ENCODE results near the gene SPEG. TPM values are rescaled to one million over a fixed set of nuclear protein-coding genes. Genes with fewer than 3 reads are reported as not detected.
A peak's percentile ranks its signal among the peaks of the same experiment; 100 is the strongest.

SPEG gene
- total RNA-seq, 3 donors from 2014 or later, result 0.32 to 36.6 (median 21.0) TPM

DNA sequence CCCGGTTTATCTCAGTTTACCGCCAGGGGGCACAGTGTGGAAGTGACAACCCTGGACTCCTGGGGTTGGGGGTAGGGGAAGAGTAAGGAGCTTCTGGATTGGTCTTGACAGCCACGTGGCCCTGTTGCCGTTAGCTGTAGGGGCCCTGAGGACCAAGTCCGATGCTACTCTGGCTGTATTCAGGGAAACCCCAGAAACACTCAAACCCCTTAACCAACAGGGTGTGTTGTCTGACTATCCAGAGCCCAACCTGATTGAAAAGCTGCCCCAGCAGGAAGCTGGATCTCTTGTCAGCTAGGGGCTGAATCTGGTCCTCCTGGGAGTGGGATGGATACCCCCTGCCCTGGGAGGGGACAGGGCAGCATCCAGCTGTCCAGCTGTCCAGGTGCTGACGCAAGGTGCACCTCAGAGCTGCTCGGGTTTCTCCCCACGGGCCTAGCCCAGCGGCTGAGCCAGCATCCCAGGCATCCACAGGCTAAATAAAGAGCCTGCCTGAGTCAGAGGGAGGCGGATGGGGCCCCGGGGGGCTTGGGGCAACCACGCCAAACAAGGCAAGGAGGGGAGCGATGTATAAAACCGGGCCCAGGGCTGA is 61.0 kb downstream of the SPEG start:
- Histone ChIP-seq H3K4me3 (no peak overlapping the region), H3K27me3 (no peaks in the 10 kb centered on the region), H3K4me1 (peaks cover 0 to 6% of the 10 kb centered on the region in 2 donors), H3K9me3 (no peaks in the 10 kb centered on the region), H3K36me3 (no peaks in the 10 kb centered on the region), H3K27ac (no peak overlapping the region)
- intact Hi-C loops (cut with DNase I; ENCODE audit: low total_unique reads), result no loop called here
- TF ChIP-seq POLR2A (IDR thresholded peaks at IDR 0.05) (no peak), POLR2AphosphoS5 (IDR thresholded peaks at IDR 0.05) (no peak)
- TF ChIP-seq, protein P1, sequence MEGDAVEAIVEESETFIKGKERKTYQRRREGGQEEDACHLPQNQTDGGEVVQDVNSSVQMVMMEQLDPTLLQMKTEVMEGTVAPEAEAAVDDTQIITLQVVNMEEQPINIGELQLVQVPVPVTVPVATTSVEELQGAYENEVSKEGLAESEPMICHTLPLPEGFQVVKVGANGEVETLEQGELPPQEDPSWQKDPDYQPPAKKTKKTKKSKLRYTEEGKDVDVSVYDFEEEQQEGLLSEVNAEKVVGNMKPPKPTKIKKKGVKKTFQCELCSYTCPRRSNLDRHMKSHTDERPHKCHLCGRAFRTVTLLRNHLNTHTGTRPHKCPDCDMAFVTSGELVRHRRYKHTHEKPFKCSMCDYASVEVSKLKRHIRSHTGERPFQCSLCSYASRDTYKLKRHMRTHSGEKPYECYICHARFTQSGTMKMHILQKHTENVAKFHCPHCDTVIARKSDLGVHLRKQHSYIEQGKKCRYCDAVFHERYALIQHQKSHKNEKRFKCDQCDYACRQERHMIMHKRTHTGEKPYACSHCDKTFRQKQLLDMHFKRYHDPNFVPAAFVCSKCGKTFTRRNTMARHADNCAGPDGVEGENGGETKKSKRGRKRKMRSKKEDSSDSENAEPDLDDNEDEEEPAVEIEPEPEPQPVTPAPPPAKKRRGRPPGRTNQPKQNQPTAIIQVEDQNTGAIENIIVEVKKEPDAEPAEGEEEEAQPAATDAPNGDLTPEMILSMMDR (IDR thresholded peaks at IDR 0.05), result peak in 1 of 3 donors; percentile 26
- no peak for DNase-seq (ENCODE audit: low spot score in 2 of 2)

GRCh38 chr2:219496247-219496824 is 61.7 kb downstream of the SPEG start:
- H3K27ac ChIP-seq, result no peak overlapping the region
- no peaks in the 10 kb centered on the region for H3K36me3 ChIP-seq
- intact Hi-C loops (cut with DNase I; ENCODE audit: low total_unique reads), result no loop called here
- H3K4me1 ChIP-seq, result peaks cover 0 to 6% of the 10 kb centered on the region in 2 donors
- TF ChIP-seq POLR2AphosphoS5 (IDR thresholded peaks at IDR 0.05) (no peak), POLR2A (IDR thresholded peaks at IDR 0.05) (no peak)
- TF ChIP-seq, protein P1 (IDR thresholded peaks at IDR 0.05), result no peak
- H3K9me3 ChIP-seq, result no peaks in the 10 kb centered on the region
- peak overlapping the region in 1 of 3 donors; percentile 58 for H3K4me3 ChIP-seq
- no peaks in the 10 kb centered on the region for H3K27me3 ChIP-seq
- no peak for DNase-seq (ENCODE audit: low spot score in 2 of 2)

DNA sequence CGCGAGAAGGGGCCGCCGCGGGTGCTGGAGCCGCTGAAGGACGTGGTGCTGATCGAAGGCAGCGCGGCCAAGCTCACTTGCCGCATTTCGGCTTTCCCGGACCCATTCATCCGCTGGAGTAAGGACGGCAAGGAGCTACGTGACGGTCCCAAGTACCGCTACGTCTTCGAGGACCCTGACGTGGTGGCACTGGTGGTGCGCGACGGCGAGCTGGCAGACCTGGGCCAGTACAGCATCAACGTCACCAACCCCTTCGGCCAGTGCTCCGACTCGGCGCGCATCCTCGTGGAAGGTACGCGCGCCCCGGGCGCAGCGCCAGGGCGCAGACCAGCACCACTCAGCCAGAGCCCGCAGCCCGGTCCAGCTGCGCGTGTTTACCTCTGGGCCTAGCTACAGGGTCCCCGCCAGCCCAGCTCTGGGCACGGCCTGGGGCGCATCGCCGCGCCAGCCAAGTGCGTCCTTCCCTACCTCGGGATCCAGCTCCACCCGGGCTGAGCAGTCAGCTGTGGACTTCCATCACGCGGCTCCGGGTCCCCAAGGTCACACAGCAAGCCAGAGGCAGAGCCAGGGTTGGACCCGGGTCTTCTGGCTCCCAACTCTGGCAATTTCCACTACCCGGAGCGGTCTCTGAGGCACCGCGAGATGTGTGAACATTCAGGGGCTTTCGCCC is 62.3 kb downstream of the SPEG start:
- Histone ChIP-seq H3K4me1 (peaks cover 0 to 6% of the 10 kb centered on the region in 2 donors), H3K27me3 (no peaks in the 10 kb centered on the region), H3K36me3 (no peaks in the 10 kb centered on the region), H3K9me3 (no peaks in the 10 kb centered on the region), H3K27ac (peak overlapping the region; percentile 87 to 93), H3K4me3 (peak overlapping the region; percentile 58 to 73 (median 64))
- TF ChIP-seq POLR2A (IDR thresholded peaks at IDR 0.05), result no peak
- no peak for TF ChIP-seq POLR2AphosphoS5 (IDR thresholded peaks at IDR 0.05)
- TF ChIP-seq, protein P1 (IDR thresholded peaks at IDR 0.05), result no peak
- intact Hi-C loops (cut with DNase I; ENCODE audit: low total_unique reads), result no loop called here
- no peak for DNase-seq (ENCODE audit: low spot score in 2 of 2)

GRCh38 chr2:219497495-219498279 is 63.0 kb downstream of the SPEG start:
- Histone ChIP-seq H3K9me3 (no peaks in the 10 kb centered on the region), H3K4me3 (peak overlapping the region; percentile 58 to 73 (median 64)), H3K4me1 (peaks cover 0 to 6% of the 10 kb centered on the region in 2 donors), H3K36me3 (no peaks in the 10 kb centered on the region), H3K27ac (peak overlapping the region; percentile 87 to 93), H3K27me3 (no peaks in the 10 kb centered on the region)
- intact Hi-C loops (cut with DNase I; ENCODE audit: low total_unique reads), result no loop called here
- TF ChIP-seq, protein P1 (IDR thresholded peaks at IDR 0.05), result no peak
- TF ChIP-seq POLR2AphosphoS5 (IDR thresholded peaks at IDR 0.05), result no peak
- TF ChIP-seq POLR2A (IDR thresholded peaks at IDR 0.05), result peak; percentile 37
- DNase-seq (ENCODE audit: low spot score in 2 of 2), result peak; percentile 80
